A673 (cell line): ENCODE results near the gene CCDC83. TPM values are rescaled to one million over a fixed set of nuclear protein-coding genes. Genes with fewer than 3 reads are reported as not detected.

Source experiments
- BruUV-seq: library from RNA; stranded (reverse); fragments of 400-500 nt; replicated peaks from 2 replicates; lab custom pipeline; 2021; lab: Mats Ljungman, UMichigan
- CTCF ChIA-PET: fragments of 300-600 bp; sonication (Branson Sonifier 250); formaldehyde crosslinking; loops from one replicate; lab custom pipeline; 2022; ENCODE audit warnings: antibody characterized with exemption; lab: Charles Lee
- POLR2A ChIA-PET: fragments of 300-600 bp; sonication (Branson Sonifier 250); formaldehyde crosslinking; loops from one replicate; lab custom pipeline; 2022; ENCODE audit warnings: antibody characterized with exemption; ENCODE audit not compliant: low non-redundant PET; lab: Charles Lee
- DNase-seq: peaks from one replicate; pipeline ENCODE4 v3.0.0-alpha.2; 2015; ENCODE audit warnings: low spot score
- H3K27ac ChIP-seq: fragments of 200-600 bp; sonication (generic); 2 replicates; pipeline ENCODE4 v1.5.1; 2016; ENCODE audit warnings: mixed run types, low read depth, mild to moderate bottlenecking, mixed read lengths, antibody characterized with exemption, low read length; ENCODE audit not compliant: poor library complexity, severe bottlenecking
- H3K27me3 ChIP-seq: fragments of 200-600 bp; sonication (generic); replicated peaks from 2 replicates; pipeline ENCODE4 v1.6.1; 2017; ENCODE audit warnings: mixed run types, low read depth, mild to moderate bottlenecking, mixed read lengths, antibody characterized with exemption, low read length; ENCODE audit not compliant: insufficient read depth, poor library complexity
- H3K36me3 ChIP-seq: fragments of 200-600 bp; sonication (generic); 2 replicates; pipeline ENCODE4 v1.6.1; 2016; ENCODE audit warnings: mixed run types, mild to moderate bottlenecking, mixed read lengths, antibody characterized with exemption, low read length; ENCODE audit not compliant: insufficient read depth, poor library complexity, severe bottlenecking
- H3K4me1 ChIP-seq: fragments of 200-600 bp; sonication (generic); 2 replicates; pipeline ENCODE4 v1.6.1; 2017; ENCODE audit warnings: mixed run types, mild to moderate bottlenecking, mixed read lengths, antibody characterized with exemption, low read length; ENCODE audit not compliant: insufficient read depth, poor library complexity, severe bottlenecking
- H3K4me3 ChIP-seq: fragments of 200-600 bp; sonication (generic); 2 replicates; pipeline ENCODE4 v1.5.1; 2016; ENCODE audit warnings: low read depth, mixed run types, mild to moderate bottlenecking, mixed read lengths, low read length; ENCODE audit not compliant: poor library complexity, severe bottlenecking
- H3K9me3 ChIP-seq: fragments of 200-600 bp; sonication (generic); 2 replicates; pipeline ENCODE4 v1.6.1; 2016; ENCODE audit warnings: mixed run types, low read depth, mild to moderate bottlenecking, mixed read lengths, antibody characterized with exemption, low read length; ENCODE audit not compliant: poor library complexity, severe bottlenecking
- EZH2 ChIP-seq: fragments of 200-600 bp; sonication (generic); IDR thresholded peaks from 2 replicates; pipeline ENCODE4 v1.6.1; 2017; ENCODE audit warnings: borderline replicate concordance, low read depth, mild to moderate bottlenecking, mixed read lengths, antibody characterized with exemption, low read length; ENCODE audit not compliant: poor library complexity, severe bottlenecking
- intact Hi-C: fragments of 100-400 bp; cut with micrococcal nuclease; formaldehyde crosslinking; loops from one replicate; pipeline ENCODE4 v1.10.0; 2022; ENCODE audit not compliant: unreplicated experiment
- total RNA-seq: library from RNA; stranded (reverse); gene quantifications from 2 replicates; pipeline ENCODE4 v1.2.3, GENCODE V29; 2021
- TF ChIP-seq, protein P1 (sequence below): fragments of 300-800, 200-600 bp; sonication (generic); conservative IDR thresholded peaks from 2 replicates; pipeline ENCODE4 v1.5.1; 2017; ENCODE audit warnings: low read depth, mild to moderate bottlenecking, antibody characterized with exemption, low read length, moderate library complexity, mixed read lengths

CCDC83 gene
- total RNA-seq, 1 experiment from 2014 or later = not detected

DNA sequence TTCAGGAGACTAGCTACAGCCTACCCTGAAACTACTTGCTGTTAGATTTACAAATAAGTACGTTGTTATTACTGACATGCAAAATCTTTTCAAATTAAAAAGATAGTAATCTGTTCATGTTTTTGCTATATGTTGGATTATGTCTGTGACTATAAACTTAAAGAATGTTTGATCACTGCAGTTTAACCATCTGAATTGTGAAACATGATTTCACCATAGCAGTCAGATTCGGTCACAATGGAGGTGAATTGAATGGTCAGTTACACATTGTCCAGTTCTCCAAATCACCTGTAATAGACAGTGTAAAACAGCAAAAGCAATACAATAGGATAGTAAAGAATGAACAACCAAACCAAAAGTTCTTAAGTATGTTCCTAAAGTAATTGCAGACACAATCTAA, 43.3 kb downstream of the CCDC83 start:
- DNase-seq = no peak
- H3K36me3 ChIP-seq = no peaks in the 10 kb centered on the region
- ChIA-PET CTCF (no interaction called here), POLR2A (interaction anchor here (0.7 kb wide), 1 partner anchor 742 kb away, joined by 3 read pairs; no protein-coding TSS in a partner anchor)
- H3K9me3 ChIP-seq = no peaks in the 10 kb centered on the region
- no peak overlapping the region for H3K4me3 ChIP-seq
- intact Hi-C loops = no loop called here
- no peak overlapping the region for H3K27ac ChIP-seq
- no peaks in the 10 kb centered on the region for H3K27me3 ChIP-seq
- BruUV-seq = no TSS peak
- no peaks in the 10 kb centered on the region for H3K4me1 ChIP-seq
- TF ChIP-seq, protein P1, sequence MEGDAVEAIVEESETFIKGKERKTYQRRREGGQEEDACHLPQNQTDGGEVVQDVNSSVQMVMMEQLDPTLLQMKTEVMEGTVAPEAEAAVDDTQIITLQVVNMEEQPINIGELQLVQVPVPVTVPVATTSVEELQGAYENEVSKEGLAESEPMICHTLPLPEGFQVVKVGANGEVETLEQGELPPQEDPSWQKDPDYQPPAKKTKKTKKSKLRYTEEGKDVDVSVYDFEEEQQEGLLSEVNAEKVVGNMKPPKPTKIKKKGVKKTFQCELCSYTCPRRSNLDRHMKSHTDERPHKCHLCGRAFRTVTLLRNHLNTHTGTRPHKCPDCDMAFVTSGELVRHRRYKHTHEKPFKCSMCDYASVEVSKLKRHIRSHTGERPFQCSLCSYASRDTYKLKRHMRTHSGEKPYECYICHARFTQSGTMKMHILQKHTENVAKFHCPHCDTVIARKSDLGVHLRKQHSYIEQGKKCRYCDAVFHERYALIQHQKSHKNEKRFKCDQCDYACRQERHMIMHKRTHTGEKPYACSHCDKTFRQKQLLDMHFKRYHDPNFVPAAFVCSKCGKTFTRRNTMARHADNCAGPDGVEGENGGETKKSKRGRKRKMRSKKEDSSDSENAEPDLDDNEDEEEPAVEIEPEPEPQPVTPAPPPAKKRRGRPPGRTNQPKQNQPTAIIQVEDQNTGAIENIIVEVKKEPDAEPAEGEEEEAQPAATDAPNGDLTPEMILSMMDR = no peak
- no peak for TF ChIP-seq EZH2

- H3K4me1 ChIP-seq = no peaks in the 10 kb centered on the region
- H3K9me3 ChIP-seq = no peaks in the 10 kb centered on the region
- no peak for TF ChIP-seq EZH2
- TF ChIP-seq, protein P1 = no peak
- no peak overlapping the region for H3K27ac ChIP-seq
- no TSS peak for BruUV-seq
- ChIA-PET POLR2A (no interaction called here), CTCF (no interaction called here)
- DNase-seq = no peak
- H3K27me3 ChIP-seq = no peaks in the 10 kb centered on the region
- intact Hi-C loops = no loop called here
- no peak overlapping the region for H3K4me3 ChIP-seq
- H3K36me3 ChIP-seq = no peaks in the 10 kb centered on the region
Observed at GRCh38 chr11:85902353-85902752, 47.2 kb downstream of the CCDC83 start.

GRCh38 chr11:85903406-85903805, 48.2 kb downstream of the CCDC83 start:
- TF ChIP-seq EZH2 = no peak
- BruUV-seq = no TSS peak
- H3K9me3 ChIP-seq = no peaks in the 10 kb centered on the region
- H3K27ac ChIP-seq = no peak overlapping the region
- no peak for DNase-seq
- CTCF ChIA-PET = no interaction called here
- POLR2A ChIA-PET = no interaction called here
- no peaks in the 10 kb centered on the region for H3K4me1 ChIP-seq
- H3K4me3 ChIP-seq = no peak overlapping the region
- H3K27me3 ChIP-seq = no peaks in the 10 kb centered on the region
- intact Hi-C loops = no loop called here
- H3K36me3 ChIP-seq = no peaks in the 10 kb centered on the region

- CTCF ChIA-PET = no interaction called here
- H3K9me3 ChIP-seq = no peaks in the 10 kb centered on the region
- POLR2A ChIA-PET = no interaction called here
- TF ChIP-seq, protein P1 = no peak
- TF ChIP-seq EZH2 = no peak
- no peak overlapping the region for H3K4me3 ChIP-seq
- no peak overlapping the region for H3K27ac ChIP-seq
- no peaks in the 10 kb centered on the region for H3K27me3 ChIP-seq
- BruUV-seq = no TSS peak
- no peak for DNase-seq
- H3K36me3 ChIP-seq = no peaks in the 10 kb centered on the region
- no peaks in the 10 kb centered on the region for H3K4me1 ChIP-seq
- intact Hi-C loops = no loop called here
Observed at GRCh38 chr11:85903811-85904210, 48.6 kb downstream of the CCDC83 start.
